Measurements from ENCODE around the gene STEAP3.
A peak's percentile ranks its signal among the peaks of the same experiment; 100 is the strongest.

Gene STEAP3, protein sequence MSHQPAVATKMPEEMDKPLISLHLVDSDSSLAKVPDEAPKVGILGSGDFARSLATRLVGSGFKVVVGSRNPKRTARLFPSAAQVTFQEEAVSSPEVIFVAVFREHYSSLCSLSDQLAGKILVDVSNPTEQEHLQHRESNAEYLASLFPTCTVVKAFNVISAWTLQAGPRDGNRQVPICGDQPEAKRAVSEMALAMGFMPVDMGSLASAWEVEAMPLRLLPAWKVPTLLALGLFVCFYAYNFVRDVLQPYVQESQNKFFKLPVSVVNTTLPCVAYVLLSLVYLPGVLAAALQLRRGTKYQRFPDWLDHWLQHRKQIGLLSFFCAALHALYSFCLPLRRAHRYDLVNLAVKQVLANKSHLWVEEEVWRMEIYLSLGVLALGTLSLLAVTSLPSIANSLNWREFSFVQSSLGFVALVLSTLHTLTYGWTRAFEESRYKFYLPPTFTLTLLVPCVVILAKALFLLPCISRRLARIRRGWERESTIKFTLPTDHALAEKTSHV

DNA sequence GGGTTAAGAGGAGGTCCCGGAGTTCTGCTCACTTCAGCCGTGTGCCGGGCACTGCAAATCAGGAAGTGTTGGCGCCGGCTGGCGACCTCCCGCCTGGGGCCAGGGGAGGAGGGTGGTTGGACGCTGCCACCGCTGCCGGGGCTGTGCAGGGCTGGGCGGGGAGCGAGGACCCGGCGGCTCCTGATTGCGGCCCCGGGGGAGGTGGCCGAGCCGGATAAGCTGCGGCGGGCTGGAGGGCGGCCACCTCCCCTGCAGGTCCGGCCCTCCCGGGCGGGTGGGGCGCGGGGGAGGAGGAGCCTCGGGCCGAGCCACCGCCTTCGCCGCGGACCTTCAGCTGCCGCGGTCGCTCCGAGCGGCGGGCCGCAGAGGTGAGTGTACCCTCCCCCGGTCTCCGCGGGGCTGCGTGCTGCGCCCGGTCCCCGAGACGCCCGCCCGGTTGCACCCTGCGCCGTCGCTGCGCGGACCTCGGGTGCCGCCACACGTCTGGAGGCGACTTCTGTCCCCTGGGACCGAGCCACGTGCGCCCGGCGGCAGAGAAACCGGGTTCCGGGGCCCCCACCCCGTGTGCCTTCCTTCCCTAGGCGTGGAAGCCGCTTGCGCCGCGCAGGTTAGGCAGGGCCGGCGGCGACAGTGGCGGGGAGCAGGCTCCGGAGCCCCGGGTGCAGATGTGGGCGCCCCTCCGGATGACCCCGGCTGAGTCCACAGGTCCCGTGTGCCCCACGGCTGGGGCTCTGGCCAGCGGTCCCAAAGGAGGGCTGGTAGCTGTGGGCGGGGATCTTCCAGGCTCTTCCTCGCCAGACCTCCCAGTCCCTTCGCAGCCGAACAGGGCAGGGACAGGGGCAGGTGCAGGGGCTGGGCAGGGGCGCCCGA, at the start of gene STEAP3:
TSS of gene STEAP3 (plus strand) at position 314 of the 870 bp plus-strand sequence. CDS start 7,179 bp downstream, outside the sequence.
- H3K27ac ChIP-seq = no peak within 1 kb of the TSS

GRCh38 chr2:119174216-119174992, 49.2 kb upstream of the STEAP3 start:
- H3K27ac ChIP-seq = no peak overlapping the region
- no peak for DNase-seq (ENCODE audit: low read depth, low spot score)

More for the DNA sequence above, at the start of gene STEAP3:
- no peak for DNase-seq (ENCODE audit: low read depth, low spot score)

DNA sequence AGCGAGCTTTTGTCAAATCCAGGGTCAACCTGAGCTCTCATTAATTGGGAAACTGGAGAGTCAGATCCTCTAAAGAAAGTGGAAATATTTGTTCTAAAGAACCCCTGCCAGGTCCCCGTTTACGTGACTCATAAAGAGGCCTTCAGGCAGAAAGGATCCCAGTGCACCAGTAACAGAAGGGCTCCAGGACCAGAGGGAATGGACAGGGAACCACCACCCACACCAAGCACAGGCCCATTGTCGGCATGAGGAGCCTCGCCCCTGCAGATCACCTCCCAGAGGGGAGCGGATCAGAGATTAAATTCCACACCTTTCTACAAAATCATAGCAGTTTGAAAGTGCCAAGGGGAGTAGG, 48.7 kb upstream of the STEAP3 start:
- no peak overlapping the region for H3K27ac ChIP-seq
- no peak for DNase-seq (ENCODE audit: low read depth, low spot score)

GRCh38 chr2:119175517-119175916, 48.1 kb upstream of the STEAP3 start:
- no peak overlapping the region for H3K27ac ChIP-seq
- no peak for DNase-seq (ENCODE audit: low read depth, low spot score)

- H3K27ac ChIP-seq = no peak overlapping the region
- DNase-seq (ENCODE audit: low read depth, low spot score) = no peak
Observed at GRCh38 chr2:119177171-119177837, 46.3 kb upstream of the STEAP3 start.

DNA sequence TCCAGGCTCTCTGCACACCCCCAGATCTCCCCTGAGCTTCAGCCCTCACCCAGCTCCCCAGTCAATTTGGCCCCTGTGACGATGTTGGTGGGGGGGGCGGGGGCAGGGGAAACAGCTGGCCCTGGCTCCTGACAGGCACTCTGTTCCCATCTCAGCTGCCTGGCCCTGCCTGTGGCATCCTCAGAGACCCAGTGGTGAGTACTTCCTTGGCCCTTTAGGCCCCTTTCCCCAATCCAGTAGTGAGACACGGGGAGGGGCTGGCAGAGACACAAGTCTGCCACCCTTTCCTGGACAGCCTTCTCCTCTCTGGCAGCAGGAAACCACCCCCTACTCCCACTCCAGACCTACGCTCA, 45.8 kb upstream of the STEAP3 start:
- DNase-seq (ENCODE audit: low read depth, low spot score) = no peak
- H3K27ac ChIP-seq = no peak overlapping the region

- no peak overlapping the region for H3K27ac ChIP-seq
- DNase-seq (ENCODE audit: low read depth, low spot score) = no peak
Observed at GRCh38 chr2:119178776-119179175, 44.9 kb upstream of the STEAP3 start.

- no peak for DNase-seq (ENCODE audit: low read depth, low spot score)
- H3K27ac ChIP-seq = no peak overlapping the region
Observed at GRCh38 chr2:119179202-119179601, 44.4 kb upstream of the STEAP3 start.

DNA sequence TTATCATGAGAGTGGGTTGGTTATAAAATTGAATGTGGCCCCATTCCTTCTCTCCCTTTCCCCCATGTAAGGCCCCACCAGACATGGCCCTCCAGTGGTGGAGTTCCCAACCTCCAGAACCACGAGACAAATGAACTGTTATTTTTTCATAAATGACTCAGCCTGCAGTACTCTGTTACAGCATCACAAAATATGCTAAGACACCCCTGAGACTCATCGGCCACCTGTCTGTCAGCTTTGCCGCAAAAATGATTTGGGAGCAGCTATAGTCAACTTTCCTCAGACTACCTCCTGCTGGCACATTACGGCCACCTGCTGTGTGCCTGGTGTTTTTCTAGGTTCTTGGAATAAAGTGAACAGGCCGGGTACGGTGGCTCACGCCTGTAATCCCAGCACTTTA, 43.6 kb upstream of the STEAP3 start:
- no peak overlapping the region for H3K27ac ChIP-seq
- no peak for DNase-seq (ENCODE audit: low read depth, low spot score)

DNA sequence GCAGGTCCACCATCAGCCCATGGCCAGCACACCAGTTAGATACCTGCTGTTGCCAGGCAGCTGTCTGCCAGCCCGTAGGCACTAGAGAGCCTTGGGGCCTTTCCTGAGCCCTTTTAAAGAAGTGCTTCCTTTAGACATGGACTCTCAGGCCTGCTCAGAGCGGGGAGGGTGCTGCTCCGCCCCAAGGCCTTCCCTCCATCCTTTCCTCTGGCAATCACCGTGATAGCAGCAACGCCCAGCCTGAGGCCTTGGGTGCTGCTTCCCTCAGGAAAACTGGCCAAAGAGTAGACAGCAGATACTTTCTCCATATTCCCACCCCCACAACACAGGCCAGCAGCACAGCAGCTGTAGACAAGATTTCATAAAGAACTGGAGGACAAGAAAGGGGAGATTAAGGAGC, 42.7 kb upstream of the STEAP3 start:
- H3K27ac ChIP-seq = no peak overlapping the region
- DNase-seq (ENCODE audit: low read depth, low spot score) = no peak

DNA sequence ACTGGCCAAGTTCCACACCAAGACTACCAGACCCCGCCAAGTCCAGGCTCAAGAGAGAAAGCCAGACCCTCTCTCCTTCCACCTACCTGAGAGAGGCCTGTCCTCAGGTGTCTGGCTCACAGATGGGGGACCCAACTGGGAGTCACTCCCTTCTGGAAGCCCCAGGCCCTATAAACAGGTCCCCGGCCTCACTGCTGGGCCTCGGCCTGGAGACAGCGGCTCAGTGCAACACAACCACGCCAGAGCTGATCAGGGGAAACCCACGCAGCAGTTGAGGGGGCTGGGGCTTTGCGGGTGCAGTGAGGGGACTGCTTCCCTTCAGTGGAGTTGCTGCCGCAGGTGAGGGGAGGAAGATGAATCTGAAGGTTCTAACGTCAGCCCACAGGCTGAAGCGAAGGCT, 42.2 kb upstream of the STEAP3 start:
- DNase-seq (ENCODE audit: low read depth, low spot score) = no peak
- no peak overlapping the region for H3K27ac ChIP-seq

GRCh38 chr2:119181791-119182445, 41.7 kb upstream of the STEAP3 start:
- H3K27ac ChIP-seq = no peak overlapping the region
- no peak for DNase-seq (ENCODE audit: low read depth, low spot score)

GRCh38 chr2:119184512-119184911, 39.1 kb upstream of the STEAP3 start:
- DNase-seq (ENCODE audit: low read depth, low spot score) = no peak
- H3K27ac ChIP-seq = no peak overlapping the region

GRCh38 chr2:119190321-119191111, 33.1 kb upstream of the STEAP3 start:
- no peak for DNase-seq (ENCODE audit: low read depth, low spot score)
- H3K27ac ChIP-seq = no peak overlapping the region

DNA sequence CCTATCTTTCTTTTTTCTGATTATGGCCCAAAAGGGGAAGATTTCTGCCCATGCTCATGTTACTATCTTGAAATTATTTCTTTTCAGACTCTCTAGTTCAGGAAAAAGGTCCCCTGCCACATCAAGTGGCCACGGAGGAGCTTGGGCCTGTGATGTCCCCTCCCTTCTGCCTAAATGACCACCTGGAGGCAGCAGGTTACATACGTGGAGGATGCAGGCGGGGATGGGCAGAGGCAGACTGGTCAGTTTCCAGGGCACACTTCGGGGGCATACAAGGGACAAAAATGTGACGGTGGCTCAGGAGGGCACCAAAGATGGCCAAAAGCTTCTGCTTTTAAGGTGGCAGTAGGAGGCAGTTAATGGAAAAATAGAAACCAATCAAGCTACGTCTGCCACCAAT, 30.7 kb upstream of the STEAP3 start:
- no peak for DNase-seq (ENCODE audit: low read depth, low spot score)
- H3K27ac ChIP-seq = no peak overlapping the region

- no peak overlapping the region for H3K27ac ChIP-seq
- no peak for DNase-seq (ENCODE audit: low read depth, low spot score)
Observed at GRCh38 chr2:119195001-119195400, 28.6 kb upstream of the STEAP3 start.

DNA sequence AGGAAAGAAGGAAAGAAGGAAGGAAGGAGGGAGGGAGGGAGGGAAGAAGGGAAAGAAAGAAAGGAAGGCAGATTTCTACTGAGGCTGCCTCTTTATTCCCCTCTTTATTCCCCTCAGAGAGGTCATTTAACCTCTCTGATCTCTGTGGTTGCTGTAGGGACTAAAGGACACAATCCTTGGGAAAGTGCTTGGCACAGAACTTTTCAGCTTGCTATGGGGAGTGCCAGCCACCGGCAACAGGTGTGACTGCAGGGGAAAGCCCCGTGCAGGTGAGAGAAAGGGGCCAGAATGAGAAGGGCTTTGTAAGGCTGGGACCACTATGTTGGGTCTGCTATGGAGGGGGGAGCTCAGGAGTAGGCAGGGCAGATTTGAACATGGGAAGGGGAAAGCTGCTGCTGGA, 27.7 kb upstream of the STEAP3 start:
- DNase-seq (ENCODE audit: low read depth, low spot score) = no peak
- H3K27ac ChIP-seq = peak overlapping the region; percentile 34

- DNase-seq (ENCODE audit: low read depth, low spot score) = no peak
Observed at GRCh38 chr2:119196301-119197125, 27.1 kb upstream of the STEAP3 start.

More at GRCh38 chr2:119196301-119197125, 27.1 kb upstream of the STEAP3 start:
- peak overlapping the region; percentile 34 for H3K27ac ChIP-seq

Data from epithelial cell of prostate (primary cell).